H9 (cell line): ENCODE measurements around the gene CCDC85B. TPM values are rescaled to one million over a fixed set of nuclear protein-coding genes. Genes with fewer than 3 reads are reported as not detected.

Experiments used
- DNase-seq: peaks from one replicate; pipeline ENCODE4 v3.0.0-alpha.2; 2017
- H2AFZ ChIP-seq: one replicate; pipeline ENCODE4 v1.6.1; 2013; ENCODE audit warnings: mild to moderate bottlenecking, low read length, control low read depth, moderate library complexity
- H2AK5ac ChIP-seq: 2 replicates; pipeline ENCODE4 v1.6.1; 2013; ENCODE audit warnings: low read length, control low read depth, mixed read lengths; ENCODE audit not compliant: insufficient read length
- H2BK120ac ChIP-seq: one replicate; pipeline ENCODE4 v1.6.1; 2013; ENCODE audit warnings: low read depth, mild to moderate bottlenecking, low read length, control low read depth, inconsistent platforms; ENCODE audit not compliant: poor library complexity, severe bottlenecking
- H2BK12ac ChIP-seq: 2 replicates; pipeline ENCODE4 v1.6.1; 2013; ENCODE audit warnings: low read length, control low read depth, mixed read lengths, low read depth; ENCODE audit not compliant: insufficient read length
- H2BK15ac ChIP-seq: 2 replicates; pipeline ENCODE4 v1.6.1; 2013; ENCODE audit warnings: low read depth, low read length, control low read depth
- H2BK20ac ChIP-seq: one replicate; pipeline ENCODE4 v1.6.1; 2013; ENCODE audit warnings: low read depth, mild to moderate bottlenecking, low read length, control low read depth, inconsistent platforms; ENCODE audit not compliant: poor library complexity, severe bottlenecking
- H2BK5ac ChIP-seq: 2 replicates; pipeline ENCODE4 v1.6.1; 2013; ENCODE audit warnings: low read length, control low read depth, mixed read lengths; ENCODE audit not compliant: insufficient read length
- H3K14ac ChIP-seq: 2 replicates; pipeline ENCODE4 v1.6.1; 2013; ENCODE audit warnings: low read length, control low read depth; ENCODE audit not compliant: insufficient read depth
- H3K18ac ChIP-seq: 2 replicates; pipeline ENCODE4 v1.6.1; 2013; ENCODE audit warnings: low read depth, mild to moderate bottlenecking, mixed read lengths, low read length, control low read depth; ENCODE audit not compliant: insufficient read length
- H3K23ac ChIP-seq: 2 replicates; pipeline ENCODE4 v1.6.1; 2013; ENCODE audit warnings: low read length, control low read depth, mixed read lengths, low read depth; ENCODE audit not compliant: insufficient read length
- H3K23me2 ChIP-seq: 2 replicates; pipeline ENCODE4 v1.6.1; 2013; ENCODE audit warnings: low read depth, mild to moderate bottlenecking, mixed read lengths, low read length, control low read depth; ENCODE audit not compliant: insufficient read length, poor library complexity, severe bottlenecking
- H3K27ac ChIP-seq: 2 replicates; pipeline ENCODE4 v1.5.1; 2013; ENCODE audit warnings: low read length, control low read depth, mixed read lengths, low read depth; ENCODE audit not compliant: insufficient read length
- H3K27me3 ChIP-seq: 2 replicates; pipeline ENCODE4 v1.6.1; 2013; ENCODE audit warnings: low read length, control low read depth, inconsistent platforms; ENCODE audit not compliant: insufficient read depth
- H3K4ac ChIP-seq: 2 replicates; pipeline ENCODE4 v1.6.1; 2013; ENCODE audit warnings: low read depth, mild to moderate bottlenecking, control low read depth, inconsistent platforms, low read length, moderate library complexity
- H3K4me1 ChIP-seq: 2 replicates; pipeline ENCODE4 v1.6.1; 2013; ENCODE audit warnings: low read length, control low read depth, inconsistent platforms; ENCODE audit not compliant: insufficient read depth
- H3K4me2 ChIP-seq: 2 replicates; pipeline ENCODE4 v1.6.1; 2013; ENCODE audit warnings: low read length, control low read depth, mixed read lengths; ENCODE audit not compliant: insufficient read length, insufficient read depth
- H3K56ac ChIP-seq: 2 replicates; pipeline ENCODE4 v1.6.1; 2013; ENCODE audit warnings: low read depth, mild to moderate bottlenecking, mixed read lengths, low read length, control low read depth; ENCODE audit not compliant: insufficient read length
- H3K79me1 ChIP-seq: 2 replicates; pipeline ENCODE4 v1.6.1; 2013; ENCODE audit warnings: low read depth, mild to moderate bottlenecking, moderate library complexity, low read length, control low read depth, inconsistent platforms; ENCODE audit not compliant: insufficient read depth, poor library complexity, severe bottlenecking
- H3K79me2 ChIP-seq: 2 replicates; pipeline ENCODE4 v1.6.1; 2013; ENCODE audit warnings: low read length, control low read depth, inconsistent platforms; ENCODE audit not compliant: insufficient read depth
- H3K9ac ChIP-seq: 2 replicates; pipeline ENCODE4 v1.6.1; 2013; ENCODE audit warnings: low read length, control low read depth, mixed read lengths; ENCODE audit not compliant: insufficient read length; ENCODE audit errors: extremely low read depth
- H3K9me3 ChIP-seq: one replicate; pipeline ENCODE4 v1.6.1; 2013; ENCODE audit warnings: low read depth, low read length, inconsistent platforms; ENCODE audit not compliant: control insufficient read depth
- H3T11ph ChIP-seq: one replicate; pipeline ENCODE4 v1.6.1; 2013; ENCODE audit warnings: mild to moderate bottlenecking, low read length, control low read depth, inconsistent platforms
- H4K20me1 ChIP-seq: one replicate; pipeline ENCODE4 v1.6.1; 2013; ENCODE audit not compliant: control insufficient read depth, insufficient read length, insufficient read depth
- H4K5ac ChIP-seq: 2 replicates; pipeline ENCODE4 v1.6.1; 2013; ENCODE audit warnings: low read depth, mild to moderate bottlenecking, mixed read lengths, low read length, control low read depth; ENCODE audit not compliant: insufficient read length
- H4K8ac ChIP-seq: replicated peaks from 2 replicates; pipeline ENCODE4 v1.6.1; 2013; ENCODE audit warnings: low read length, control low read depth, mixed read lengths, low read depth; ENCODE audit not compliant: insufficient read length
- H4K91ac ChIP-seq: 2 replicates; pipeline ENCODE4 v1.6.1; 2013; ENCODE audit warnings: low read depth, mild to moderate bottlenecking, moderate library complexity, mixed read lengths, low read length, control low read depth; ENCODE audit not compliant: insufficient read length
- H3K27ac Mint-ChIP-seq, 3 experiments: 2 replicates in 2 of 3; 3 replicates in 1 of 3; pipeline ENCODE4 v1.8.0; 2020 to 2021; ENCODE audit warnings: mixed read lengths in 3 of 3, mild to moderate bottlenecking in 1 of 3, moderate library complexity in 1 of 3
- H3K27me3 Mint-ChIP-seq: 2 replicates; pipeline ENCODE4 v1.8.0; 2021; ENCODE audit warnings: low read depth, mild to moderate bottlenecking, moderate library complexity, mixed read lengths
- H3K36me3 Mint-ChIP-seq, 3 experiments: 2 replicates in 2 of 3; 3 replicates in 1 of 3; pipeline ENCODE4 v1.8.0; 2020 to 2021; ENCODE audit warnings: low read depth in 3 of 3, mixed read lengths in 3 of 3; ENCODE audit not compliant: insufficient read depth in 1 of 3
- H3K4me1 Mint-ChIP-seq, 2 experiments: 2 replicates each; pipeline ENCODE4 v1.8.0; 2020; ENCODE audit warnings: mixed read lengths in 2 of 2
- H3K4me3 Mint-ChIP-seq, 2 experiments: 2 replicates in 1 of 2; 3 replicates in 1 of 2; pipeline ENCODE4 v1.8.0; 2020 to 2021; ENCODE audit warnings: mild to moderate bottlenecking in 2 of 2, mixed read lengths in 2 of 2, moderate library complexity in 1 of 2
- H3K9me3 Mint-ChIP-seq, 2 experiments: 2 replicates in 1 of 2; 3 replicates in 1 of 2; pipeline ENCODE4 v1.8.0; 2020; ENCODE audit warnings: mild to moderate bottlenecking in 2 of 2, mixed read lengths in 2 of 2, moderate library complexity in 1 of 2
- CTCF ChIP-seq: fragments of 200-600 bp; sonication (generic); conservative IDR thresholded peaks from 3 replicates; pipeline ENCODE4 v1.8.0; 2021; ENCODE audit warnings: antibody characterized with exemption, mild to moderate bottlenecking
- WGBS: extraction: QIAGEN DNeasy Blood & Tissue Kit; methylation state at CpG from one replicate; pipeline ENCODE4 v1.1.7; 2013; ENCODE audit warnings: missing lambda C conversion rate, low lambda C conversion rate, mixed read lengths; ENCODE audit not compliant: insufficient read length; ENCODE audit errors: extremely low coverage; 5-methylcytosine and 5-hydroxymethylcytosine counted together
- total RNA-seq: library from RNA; stranded (reverse); gene quantifications from 2 replicates; pipeline ENCODE4 v1.2.1, GENCODE V29; 2021

The CCDC85B gene
- total RNA-seq, 1 experiment from 2014 or later, result 23.3 TPM

- no peaks in the 10 kb centered on the region for H3K79me2 ChIP-seq
- H3K4me1 Mint-ChIP-seq, result peaks cover 11 to 21% of the 10 kb centered on the region in 2 experiments
- no peak overlapping the region for H3K27ac Mint-ChIP-seq
- no peak for DNase-seq
- H3K9me3 ChIP-seq, result no peaks in the 10 kb centered on the region
- no peaks in the 10 kb centered on the region for H3K4me1 ChIP-seq
- H3K23ac ChIP-seq, result no peak overlapping the region
- H2BK120ac ChIP-seq, result no peak overlapping the region
- H3K23me2 ChIP-seq, result peaks cover 11% of the 10 kb centered on the region
- H4K91ac ChIP-seq, result no peak overlapping the region
- H3K4me3 Mint-ChIP-seq, result peak overlapping the region in 1 of 2 experiments; percentile 84; a peak in 3 of 5 replicates
- H3K56ac ChIP-seq, result no peak overlapping the region
- H3K9ac ChIP-seq, result no peak overlapping the region
- H2BK20ac ChIP-seq, result no peak overlapping the region
- H3K9me3 Mint-ChIP-seq, result no peaks in the 10 kb centered on the region
- TF ChIP-seq CTCF, result no peak
- H4K5ac ChIP-seq, result no peak overlapping the region
- no peak overlapping the region for H4K8ac ChIP-seq
- no CpG with 5 or more reads among the region's 12 CpGs for WGBS
- no peak overlapping the region for H3T11ph ChIP-seq
- no peak overlapping the region for H3K14ac ChIP-seq
- H3K4ac ChIP-seq, result no peak overlapping the region
- no peaks in the 10 kb centered on the region for H3K27me3 Mint-ChIP-seq
- H3K79me1 ChIP-seq, result no peaks in the 10 kb centered on the region
- H3K4me2 ChIP-seq, result no peak overlapping the region
- no peak overlapping the region for H3K27ac ChIP-seq
- peaks cover 1 to 25% (median 23%) of the 10 kb centered on the region in 3 experiments; a peak in 6 of 7 replicates for H3K36me3 Mint-ChIP-seq
- H4K20me1 ChIP-seq, result no peaks in the 10 kb centered on the region
- H3K27me3 ChIP-seq, result no peaks in the 10 kb centered on the region
- no peak overlapping the region for H2BK5ac ChIP-seq
- H2AK5ac ChIP-seq, result no peak overlapping the region
- no peak overlapping the region for H3K18ac ChIP-seq
- no peak overlapping the region for H2BK12ac ChIP-seq
- no peak overlapping the region for H2BK15ac ChIP-seq
- no peak overlapping the region for H2AFZ ChIP-seq
Observed at GRCh38 chr11:65921033-65921555, 30.6 kb downstream of the CCDC85B start.
